ENCODE data around the gene PRDX5. TPM values are rescaled to one million over a fixed set of nuclear protein-coding genes. Genes with fewer than 3 reads are reported as not detected.

PRDX5 gene
- total RNA-seq, 2 donors from 2014 or later = 235 to 289 TPM

DNA sequence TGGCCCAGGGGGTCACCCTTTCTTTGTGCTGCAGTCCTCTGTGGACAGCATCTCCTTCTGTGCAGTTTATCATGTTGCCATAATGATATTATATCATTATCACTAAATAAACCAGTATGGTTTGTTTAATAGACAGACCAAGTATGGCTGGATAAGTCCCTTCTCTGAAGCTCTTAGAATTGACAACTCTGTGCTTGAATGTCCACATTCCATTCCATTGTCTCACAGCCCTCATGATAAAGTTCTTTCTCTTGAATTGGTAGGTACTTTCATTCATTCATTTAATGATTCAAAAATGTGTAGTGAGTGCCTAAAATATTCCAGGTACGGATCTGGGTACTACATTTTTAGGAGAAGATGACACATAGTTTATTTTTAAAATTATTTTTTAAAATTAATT, 48.8 kb downstream of the PRDX5 start:
- Histone ChIP-seq H3K4me1 (ENCODE audit: control insufficient read depth, insufficient read depth, low read length) (no peaks in the 10 kb centered on the region), H3K4me3 (ENCODE audit: low read length) (no peak overlapping the region), H3K9ac (ENCODE audit: extremely low read depth, low read length, poor library complexity, severe bottlenecking) (no peak overlapping the region), H3K36me3 (ENCODE audit: control insufficient read depth, insufficient read depth, low read length) (peaks cover 50% of the 10 kb centered on the region), H3K27me3 (ENCODE audit: control insufficient read depth, insufficient read depth, low read length, poor library complexity, severe bottlenecking) (no peaks in the 10 kb centered on the region), H3K9me3 (ENCODE audit: control insufficient read depth, low read length) (no peaks in the 10 kb centered on the region), H3K27ac (ENCODE audit: low read depth, low read length) (no peak overlapping the region)
- no peak overlapping the region for H3K27ac Mint-ChIP-seq
- H3K4me1 Mint-ChIP-seq = no peaks in the 10 kb centered on the region
- peaks cover 67% of the 10 kb centered on the region for H3K36me3 Mint-ChIP-seq (ENCODE audit: low read depth)
- H3K9me3 Mint-ChIP-seq = no peaks in the 10 kb centered on the region
- H3K27me3 Mint-ChIP-seq (ENCODE audit: insufficient read depth) = no peaks in the 10 kb centered on the region
- TF ChIP-seq, protein P1, sequence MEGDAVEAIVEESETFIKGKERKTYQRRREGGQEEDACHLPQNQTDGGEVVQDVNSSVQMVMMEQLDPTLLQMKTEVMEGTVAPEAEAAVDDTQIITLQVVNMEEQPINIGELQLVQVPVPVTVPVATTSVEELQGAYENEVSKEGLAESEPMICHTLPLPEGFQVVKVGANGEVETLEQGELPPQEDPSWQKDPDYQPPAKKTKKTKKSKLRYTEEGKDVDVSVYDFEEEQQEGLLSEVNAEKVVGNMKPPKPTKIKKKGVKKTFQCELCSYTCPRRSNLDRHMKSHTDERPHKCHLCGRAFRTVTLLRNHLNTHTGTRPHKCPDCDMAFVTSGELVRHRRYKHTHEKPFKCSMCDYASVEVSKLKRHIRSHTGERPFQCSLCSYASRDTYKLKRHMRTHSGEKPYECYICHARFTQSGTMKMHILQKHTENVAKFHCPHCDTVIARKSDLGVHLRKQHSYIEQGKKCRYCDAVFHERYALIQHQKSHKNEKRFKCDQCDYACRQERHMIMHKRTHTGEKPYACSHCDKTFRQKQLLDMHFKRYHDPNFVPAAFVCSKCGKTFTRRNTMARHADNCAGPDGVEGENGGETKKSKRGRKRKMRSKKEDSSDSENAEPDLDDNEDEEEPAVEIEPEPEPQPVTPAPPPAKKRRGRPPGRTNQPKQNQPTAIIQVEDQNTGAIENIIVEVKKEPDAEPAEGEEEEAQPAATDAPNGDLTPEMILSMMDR (conservative IDR thresholded peaks at IDR 0.05) = no peak
- no peak overlapping the region for H3K4me3 Mint-ChIP-seq
- DNase-seq = no peak
- no CpG with 5 or more reads among the region's 1 CpG for WGBS, 2 experiments (ENCODE audit: insufficient coverage in 1 of 2, insufficient read length in 1 of 2)

DNA sequence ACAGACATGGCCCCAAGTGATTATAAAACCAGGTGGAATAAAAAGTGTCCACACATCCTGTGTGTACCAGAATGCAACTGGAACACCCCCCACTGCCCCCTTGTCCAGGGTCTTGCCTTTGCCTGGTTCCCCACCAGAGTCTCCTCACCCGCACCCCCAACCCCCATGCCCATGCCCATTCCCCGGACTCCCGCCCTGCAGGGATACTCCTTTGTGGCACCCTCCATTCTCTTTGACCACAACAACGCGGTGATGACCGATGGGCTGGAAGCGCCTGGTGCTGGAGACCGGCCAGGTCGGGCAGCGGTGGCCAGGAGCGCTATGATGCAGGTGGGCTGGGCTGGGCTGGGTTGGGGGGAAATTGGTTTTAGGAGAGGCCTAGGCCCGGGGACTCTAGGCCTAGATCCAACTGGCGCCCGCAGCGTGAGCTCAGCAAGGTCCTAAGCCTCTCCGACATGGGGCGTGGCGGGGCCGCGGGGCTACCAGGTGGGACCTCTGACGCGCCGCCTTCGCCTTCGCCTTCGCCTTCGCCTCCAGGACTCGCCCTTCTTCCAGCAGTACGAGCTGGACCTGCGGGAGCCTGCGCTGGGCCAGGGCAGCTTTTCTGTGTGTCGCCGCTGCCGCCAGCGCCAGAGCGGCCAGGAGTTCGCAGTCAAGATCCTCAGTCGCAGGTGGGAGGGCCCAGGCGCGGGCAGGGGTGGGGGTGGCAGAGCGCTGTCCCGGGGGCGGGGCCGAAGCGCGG, 50.2 kb downstream of the PRDX5 start:
- Mint-ChIP-seq H3K27me3 (ENCODE audit: insufficient read depth) (no peaks in the 10 kb centered on the region), H3K36me3 (ENCODE audit: low read depth) (peaks cover 53% of the 10 kb centered on the region), H3K4me3 (no peak overlapping the region), H3K4me1 (no peaks in the 10 kb centered on the region), H3K9me3 (no peaks in the 10 kb centered on the region), H3K27ac (no peak overlapping the region)
- Histone ChIP-seq H3K27me3 (ENCODE audit: control insufficient read depth, insufficient read depth, low read length, poor library complexity, severe bottlenecking) (no peaks in the 10 kb centered on the region), H3K27ac (ENCODE audit: low read depth, low read length) (no peak overlapping the region), H3K9ac (ENCODE audit: extremely low read depth, low read length, poor library complexity, severe bottlenecking) (no peak overlapping the region), H3K4me3 (ENCODE audit: low read length) (no peak overlapping the region), H3K4me1 (ENCODE audit: control insufficient read depth, insufficient read depth, low read length) (no peaks in the 10 kb centered on the region), H3K9me3 (ENCODE audit: control insufficient read depth, low read length) (no peaks in the 10 kb centered on the region), H3K36me3 (ENCODE audit: control insufficient read depth, insufficient read depth, low read length) (peaks cover 38% of the 10 kb centered on the region)
- TF ChIP-seq, protein P1 (conservative IDR thresholded peaks at IDR 0.05) = no peak
- DNase-seq = peak; percentile 57
- WGBS, 2 experiments (ENCODE audit: insufficient coverage in 1 of 2, insufficient read length in 1 of 2) = 96 to 99% methylated on average over 25 to 46 of the region's 46 CpGs

DNA sequence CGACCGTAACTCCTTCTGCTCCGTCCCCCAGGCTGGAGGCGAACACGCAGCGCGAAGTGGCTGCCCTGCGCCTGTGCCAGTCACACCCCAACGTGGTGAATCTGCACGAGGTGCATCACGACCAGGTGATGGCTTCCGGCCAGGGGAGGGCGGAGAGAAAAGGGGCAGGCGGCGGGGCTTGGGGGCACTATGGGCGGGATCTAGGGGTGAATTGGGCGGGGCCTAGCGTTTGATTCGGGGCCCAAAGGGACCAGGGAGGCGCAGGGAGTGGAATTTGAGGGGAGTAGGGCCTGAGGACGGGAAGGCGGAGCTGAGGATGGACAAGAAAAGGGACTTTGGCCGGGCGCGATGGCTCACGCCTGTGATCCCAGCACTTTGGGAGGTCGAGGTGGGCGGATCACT, 50.8 kb downstream of the PRDX5 start:
- Mint-ChIP-seq H3K4me1 (no peaks in the 10 kb centered on the region), H3K27ac (no peak overlapping the region), H3K9me3 (no peaks in the 10 kb centered on the region), H3K36me3 (ENCODE audit: low read depth) (peaks cover 48% of the 10 kb centered on the region), H3K4me3 (no peak overlapping the region), H3K27me3 (ENCODE audit: insufficient read depth) (no peaks in the 10 kb centered on the region)
- TF ChIP-seq, protein P1 (conservative IDR thresholded peaks at IDR 0.05) = no peak
- H3K9me3 ChIP-seq (ENCODE audit: control insufficient read depth, low read length) = no peaks in the 10 kb centered on the region
- 96 to 99% methylated on average over 20 to 28 of the region's 28 CpGs for WGBS, 2 experiments (ENCODE audit: insufficient coverage in 1 of 2, insufficient read length in 1 of 2)
- H3K9ac ChIP-seq (ENCODE audit: extremely low read depth, low read length, poor library complexity, severe bottlenecking) = no peak overlapping the region
- H3K27me3 ChIP-seq (ENCODE audit: control insufficient read depth, insufficient read depth, low read length, poor library complexity, severe bottlenecking) = no peaks in the 10 kb centered on the region
- H3K36me3 ChIP-seq (ENCODE audit: control insufficient read depth, insufficient read depth, low read length) = peaks cover 33% of the 10 kb centered on the region
- no peaks in the 10 kb centered on the region for H3K4me1 ChIP-seq (ENCODE audit: control insufficient read depth, insufficient read depth, low read length)
- no peak for DNase-seq
- no peak overlapping the region for H3K27ac ChIP-seq (ENCODE audit: low read depth, low read length)
- H3K4me3 ChIP-seq (ENCODE audit: low read length) = no peak overlapping the region
